ENCODE measurements around the gene CILP2.

CILP2 gene

GRCh38 chr19:19492026-19492610 is 45.9 kb upstream of the CILP2 start:
- DNase-seq (ENCODE audit: low read depth): no peak
- no peak overlapping the region for H3K4me3 ChIP-seq (ENCODE audit: low read depth, low read length)
- TF ChIP-seq CTCF (IDR thresholded peaks at IDR 0.05; ENCODE audit: insufficient read depth, low read depth, low read length, missing control alignments): no peak

DNA sequence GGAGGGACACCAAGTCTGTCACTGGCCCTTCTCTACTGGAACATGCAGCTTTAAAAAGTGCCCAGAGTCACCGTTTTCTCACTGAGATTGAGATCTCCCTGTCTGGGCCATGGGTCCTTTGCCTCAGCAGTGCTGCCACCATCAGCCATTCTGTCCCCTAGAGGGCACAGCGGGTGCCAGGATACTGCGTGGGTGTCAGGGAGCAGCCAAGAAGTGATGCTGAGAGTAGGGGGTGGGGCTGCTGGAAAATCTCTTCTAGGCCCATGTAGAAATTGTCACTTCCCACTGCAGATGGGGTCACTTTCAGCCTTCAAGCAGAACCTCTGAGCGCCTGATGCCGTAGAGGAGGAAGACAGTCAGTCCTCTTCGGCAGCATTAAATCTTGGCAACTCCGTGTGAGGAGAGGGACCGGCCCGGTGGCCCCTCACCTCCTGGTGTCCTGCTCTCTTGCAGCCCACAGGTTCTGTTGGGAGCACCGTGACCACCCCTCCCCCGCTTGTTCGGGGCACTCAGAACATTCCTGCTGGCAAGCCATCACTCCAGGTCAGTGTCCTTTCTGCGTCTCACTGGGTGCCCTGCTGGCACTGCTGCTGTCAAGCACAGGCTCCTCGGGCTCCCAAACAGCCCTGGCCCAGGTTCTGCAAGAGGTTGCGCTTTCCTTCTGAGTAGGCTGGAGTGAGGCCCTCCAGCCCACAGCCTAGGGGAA is 44.1 kb upstream of the CILP2 start:
- TF ChIP-seq CTCF (IDR thresholded peaks at IDR 0.05; ENCODE audit: insufficient read depth, low read depth, low read length, missing control alignments): no peak
- no peak for DNase-seq (ENCODE audit: low read depth)
- no peak overlapping the region for H3K4me3 ChIP-seq (ENCODE audit: low read depth, low read length)

DNA sequence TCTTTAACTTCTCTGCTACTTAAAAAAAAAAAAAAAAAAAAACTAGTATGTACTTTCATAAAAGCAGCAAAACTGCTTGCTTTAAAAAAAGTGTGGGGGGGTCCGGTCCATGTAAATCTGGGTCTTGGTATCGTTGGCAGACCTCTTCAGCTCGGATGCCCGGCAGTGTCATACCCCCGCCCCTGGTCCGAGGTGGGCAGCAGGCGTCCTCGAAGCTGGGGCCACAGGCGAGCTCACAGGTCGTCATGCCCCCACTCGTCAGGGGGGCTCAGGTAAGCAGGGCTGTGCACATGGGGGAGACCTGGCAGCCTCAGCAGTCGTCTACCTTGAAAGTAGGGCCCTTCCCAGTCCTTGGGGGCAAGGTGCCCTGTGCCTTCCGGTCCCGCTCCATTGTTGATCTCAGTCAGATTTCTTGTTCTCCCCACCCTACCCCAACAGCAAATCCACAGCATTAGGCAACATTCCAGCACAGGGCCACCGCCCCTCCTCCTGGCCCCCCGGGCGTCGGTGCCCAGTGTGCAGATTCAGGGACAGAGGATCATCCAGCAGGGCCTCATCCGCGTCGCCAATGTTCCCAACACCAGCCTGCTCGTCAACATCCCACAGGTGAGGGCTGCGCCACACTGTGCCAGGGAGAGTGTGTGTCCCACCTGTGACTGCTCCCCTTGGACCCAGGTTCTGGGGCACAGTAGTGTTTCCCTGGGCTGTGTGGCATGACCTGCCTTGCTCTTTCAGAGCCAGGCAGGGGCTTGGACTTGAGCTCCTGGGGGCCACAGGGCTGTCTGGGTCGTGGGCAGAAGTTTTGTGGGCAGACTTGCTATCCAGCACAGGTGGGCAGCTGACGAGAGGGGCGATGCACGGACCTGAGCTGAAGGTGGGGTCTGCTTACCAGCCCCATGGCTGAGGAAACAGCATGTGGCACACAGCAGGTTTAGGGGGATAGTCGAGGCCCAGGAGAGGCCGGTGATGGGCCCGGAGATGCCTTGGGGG is 42.2 kb upstream of the CILP2 start:
- TF ChIP-seq CTCF (IDR thresholded peaks at IDR 0.05; ENCODE audit: insufficient read depth, low read depth, low read length, missing control alignments): no peak
- no peak for DNase-seq (ENCODE audit: low read depth)
- no peak overlapping the region for H3K4me3 ChIP-seq (ENCODE audit: low read depth, low read length)

DNA sequence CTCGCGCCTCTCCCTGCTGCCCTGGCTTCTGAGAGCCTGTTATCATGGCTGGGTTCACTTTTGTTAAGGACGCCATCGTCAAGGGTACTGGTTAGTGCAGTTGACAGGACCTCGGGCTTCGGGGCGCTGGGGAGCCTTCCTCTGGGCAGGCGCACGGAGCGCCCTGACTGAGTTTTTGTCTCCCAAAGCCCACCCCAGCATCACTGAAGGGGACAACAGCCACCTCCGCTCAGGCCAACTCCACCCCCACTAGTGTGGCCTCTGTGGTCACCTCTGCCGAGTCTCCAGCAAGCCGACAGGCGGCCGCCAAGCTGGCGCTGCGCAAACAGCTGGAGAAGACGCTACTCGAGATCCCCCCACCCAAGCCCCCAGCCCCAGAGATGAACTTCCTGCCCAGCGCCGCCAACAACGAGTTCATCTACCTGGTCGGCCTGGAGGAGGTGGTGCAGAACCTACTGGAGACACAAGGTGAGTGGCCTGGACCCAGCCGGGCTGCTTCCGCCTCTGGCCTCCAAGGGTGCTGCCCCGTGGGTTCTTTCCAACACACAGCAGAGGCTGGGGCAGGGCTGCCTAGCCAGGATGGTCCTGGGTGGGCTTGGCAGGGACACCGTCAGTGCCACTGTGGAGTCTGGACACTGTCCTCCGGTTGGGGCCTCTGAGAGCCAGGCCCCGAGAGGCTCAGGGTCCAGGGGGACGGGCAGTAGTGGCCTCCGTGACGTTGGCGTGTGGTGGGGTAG is 39.6 kb upstream of the CILP2 start:
- no peak for DNase-seq (ENCODE audit: low read depth)
- TF ChIP-seq CTCF (IDR thresholded peaks at IDR 0.05; ENCODE audit: insufficient read depth, low read depth, low read length, missing control alignments): no peak
- no peak overlapping the region for H3K4me3 ChIP-seq (ENCODE audit: low read depth, low read length)

- no peak for TF ChIP-seq CTCF (IDR thresholded peaks at IDR 0.05; ENCODE audit: insufficient read depth, low read depth, low read length, missing control alignments)
- no peak overlapping the region for H3K4me3 ChIP-seq (ENCODE audit: low read depth, low read length)
- no peak for DNase-seq (ENCODE audit: low read depth)
Observed at GRCh38 chr19:19499272-19499995, 38.6 kb upstream of the CILP2 start.

Measured in GM12865 (cell line).